Upper lobe of right lung (tissue), 1 donor: ENCODE data around the gene TBX5. TPM values are rescaled to one million over a fixed set of nuclear protein-coding genes. Genes with fewer than 3 reads are reported as not detected.
A peak's percentile ranks its signal among the peaks of the same experiment; 100 is the strongest.

Experiments
- ATAC-seq: fragments of 200-7000 bp; cut with Tn5 transposase; one replicate; pipeline ENCODE4 v1.9.1; 2020; ENCODE audit warnings: mild to moderate bottlenecking, moderate library complexity
- DNase-seq: peaks from one replicate; pipeline ENCODE4 v3.0.0-alpha.2; 2020
- H3K27ac ChIP-seq: fragments of 200-600 bp; one replicate; pipeline ENCODE4 v1.8.0; 2022
- H3K27me3 ChIP-seq: fragments of 200-600 bp; one replicate; pipeline ENCODE4 v1.8.0; 2022; ENCODE audit warnings: mild to moderate bottlenecking
- H3K36me3 ChIP-seq: fragments of 200-600 bp; one replicate; pipeline ENCODE4 v1.8.0; 2022
- H3K4me1 ChIP-seq: fragments of 200-600 bp; one replicate; pipeline ENCODE4 v1.8.0; 2022
- H3K4me3 ChIP-seq: fragments of 200-600 bp; one replicate; pipeline ENCODE4 v1.8.0; 2022; ENCODE audit warnings: mild to moderate bottlenecking
- H3K9me3 ChIP-seq: fragments of 200-600 bp; one replicate; pipeline ENCODE4 v1.8.0; 2022
- intact Hi-C: fragments of 100-400 bp; cut with DNase I; formaldehyde crosslinking; loops from one replicate; pipeline ENCODE4 v1.11.0; 2022
- total RNA-seq: library from RNA; stranded (reverse); fragmentation: NEBNext Ultra II Directional; extraction: Animal tissue kit (Norgen Biotek cat#: 25700); gene quantifications from one replicate; pipeline ENCODE4 v1.2.1, GENCODE V29; 2021
- TF ChIP-seq, protein P1 (sequence below): fragments of 200-600 bp; IDR thresholded peaks from one replicate; pipeline ENCODE4 v1.8.0; 2022; ENCODE audit warnings: antibody characterized with exemption
- donor health status: DM: no; HTN: yes; CAD: no; lungs with severe emphysema.

The TBX5 gene
- total RNA-seq, 1 donor from 2014 or later = 22.3 TPM

DNA sequence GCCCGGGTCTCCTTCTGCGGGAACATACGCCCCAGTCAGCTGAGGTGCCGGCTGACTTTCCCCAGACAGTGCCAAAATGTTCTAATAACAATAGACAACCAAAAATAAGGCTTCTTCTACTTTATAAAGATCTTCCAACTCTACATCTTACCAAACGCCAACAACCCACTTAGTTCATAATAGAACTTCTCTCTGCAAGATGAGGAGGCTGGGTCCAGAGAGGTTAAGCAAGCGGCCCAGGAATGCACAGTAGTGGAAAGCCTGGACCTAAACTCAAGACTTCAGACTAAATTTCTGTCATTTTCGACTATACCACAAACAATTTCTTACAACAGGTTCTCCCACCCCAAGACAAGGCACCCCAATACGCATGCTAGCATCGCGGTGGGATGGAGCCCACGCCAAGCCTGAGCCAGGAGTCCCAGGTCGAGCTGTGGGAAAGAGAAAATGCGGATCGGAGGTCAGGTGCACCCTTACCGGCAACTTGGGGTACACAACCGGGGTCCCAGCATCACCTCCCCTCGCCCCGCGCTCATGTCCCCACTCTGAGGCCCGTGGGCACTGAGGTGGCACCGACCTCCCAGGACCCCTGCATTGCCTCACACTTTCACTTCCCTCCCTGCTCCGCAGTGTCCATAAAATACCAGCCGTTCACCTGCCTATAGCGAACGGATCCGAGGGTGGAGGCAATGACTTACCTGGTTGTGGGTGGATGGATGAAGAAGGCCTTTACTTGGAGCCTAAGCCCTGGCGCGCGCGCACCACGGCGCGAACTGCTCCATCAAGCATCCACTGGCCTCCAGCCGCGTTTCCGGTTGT lies 42.1 kb upstream of the TBX5 start:
- ATAC-seq (no peak), DNase-seq (no peak)
- intact Hi-C loops = no loop called here
- no peaks in the 10 kb centered on the region for H3K9me3 ChIP-seq
- H3K27me3 ChIP-seq = peaks cover 85% of the 10 kb centered on the region
- no peaks in the 10 kb centered on the region for H3K4me1 ChIP-seq
- TF ChIP-seq, protein P1, sequence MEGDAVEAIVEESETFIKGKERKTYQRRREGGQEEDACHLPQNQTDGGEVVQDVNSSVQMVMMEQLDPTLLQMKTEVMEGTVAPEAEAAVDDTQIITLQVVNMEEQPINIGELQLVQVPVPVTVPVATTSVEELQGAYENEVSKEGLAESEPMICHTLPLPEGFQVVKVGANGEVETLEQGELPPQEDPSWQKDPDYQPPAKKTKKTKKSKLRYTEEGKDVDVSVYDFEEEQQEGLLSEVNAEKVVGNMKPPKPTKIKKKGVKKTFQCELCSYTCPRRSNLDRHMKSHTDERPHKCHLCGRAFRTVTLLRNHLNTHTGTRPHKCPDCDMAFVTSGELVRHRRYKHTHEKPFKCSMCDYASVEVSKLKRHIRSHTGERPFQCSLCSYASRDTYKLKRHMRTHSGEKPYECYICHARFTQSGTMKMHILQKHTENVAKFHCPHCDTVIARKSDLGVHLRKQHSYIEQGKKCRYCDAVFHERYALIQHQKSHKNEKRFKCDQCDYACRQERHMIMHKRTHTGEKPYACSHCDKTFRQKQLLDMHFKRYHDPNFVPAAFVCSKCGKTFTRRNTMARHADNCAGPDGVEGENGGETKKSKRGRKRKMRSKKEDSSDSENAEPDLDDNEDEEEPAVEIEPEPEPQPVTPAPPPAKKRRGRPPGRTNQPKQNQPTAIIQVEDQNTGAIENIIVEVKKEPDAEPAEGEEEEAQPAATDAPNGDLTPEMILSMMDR = no peak
- no peak overlapping the region for H3K27ac ChIP-seq
- H3K4me3 ChIP-seq = no peak overlapping the region
- H3K36me3 ChIP-seq = no peaks in the 10 kb centered on the region

DNA sequence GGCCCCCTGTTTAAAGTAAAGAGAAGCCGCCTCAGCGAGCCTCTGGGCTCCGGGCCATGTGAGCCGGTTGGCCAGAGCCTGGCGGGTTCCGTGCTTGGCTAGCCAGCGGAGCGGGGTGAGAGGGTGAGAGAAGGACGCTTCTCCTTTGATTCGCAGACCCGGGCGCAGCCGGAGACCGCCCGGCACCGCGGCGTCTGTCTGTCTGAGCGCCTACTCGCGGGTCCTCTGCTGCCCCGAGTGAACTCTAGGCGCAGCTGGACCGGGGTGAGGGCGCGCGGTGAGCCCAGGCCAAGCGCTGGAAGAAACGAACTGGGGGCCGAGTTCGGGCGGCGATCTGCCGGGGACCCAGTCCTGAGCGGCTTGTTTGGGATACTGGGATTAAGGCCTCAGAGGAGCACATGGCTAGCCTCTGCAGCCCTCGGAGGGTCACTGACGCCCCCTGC lies 41.4 kb upstream of the TBX5 start:
- H3K27ac ChIP-seq = no peak overlapping the region
- no peaks in the 10 kb centered on the region for H3K36me3 ChIP-seq
- H3K9me3 ChIP-seq = no peaks in the 10 kb centered on the region
- intact Hi-C loops = no loop called here
- H3K4me3 ChIP-seq = no peak overlapping the region
- no peak for DNase-seq
- peak; percentile 33 for ATAC-seq
- TF ChIP-seq, protein P1 = no peak
- H3K4me1 ChIP-seq = no peaks in the 10 kb centered on the region
- peaks cover 92% of the 10 kb centered on the region for H3K27me3 ChIP-seq

DNA sequence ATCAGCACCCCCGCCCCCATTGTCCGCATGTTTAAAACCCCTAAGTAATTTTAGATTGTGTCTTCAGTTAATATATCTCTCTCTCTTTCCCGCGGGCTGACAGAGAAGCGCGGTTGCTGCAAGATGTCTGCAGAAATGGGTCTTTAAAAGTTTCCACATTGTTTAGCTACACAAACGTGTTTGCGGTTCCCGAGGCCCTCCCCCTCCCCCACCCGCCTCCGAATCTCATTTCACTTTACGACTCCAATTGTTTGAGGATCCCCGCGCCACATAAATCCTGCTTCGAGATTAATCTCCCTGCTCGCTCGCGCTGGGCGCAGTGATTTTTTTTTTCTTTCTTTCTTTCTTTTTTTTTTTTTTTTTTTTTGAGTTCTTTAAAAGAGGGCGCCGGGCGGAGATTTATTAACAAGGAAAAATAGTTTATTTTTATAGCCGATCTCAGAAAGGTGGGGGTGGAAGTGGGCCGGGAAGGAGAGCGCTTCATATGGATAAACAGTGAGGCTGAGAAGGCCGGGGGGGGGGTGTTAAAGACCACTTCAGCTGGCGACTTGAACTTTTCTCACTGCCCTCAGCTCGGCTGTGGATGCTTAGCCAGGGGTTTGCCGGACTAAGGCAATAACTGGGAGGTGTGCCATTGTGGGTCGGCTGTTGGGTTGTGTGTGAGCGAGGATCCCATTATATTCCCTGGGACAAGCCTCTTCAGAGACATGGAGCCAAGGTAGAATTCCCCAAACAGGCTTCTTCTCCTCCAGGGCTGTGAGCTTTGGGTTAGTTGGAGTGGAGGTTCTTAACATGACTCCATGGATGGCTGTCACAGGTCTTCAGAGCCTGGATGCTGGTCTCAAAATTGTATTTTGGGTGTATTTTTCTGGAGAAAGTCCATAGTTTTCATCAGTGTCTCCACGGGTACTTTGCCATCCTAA lies 39.7 kb upstream of the TBX5 start:
- peaks cover 94% of the 10 kb centered on the region for H3K27me3 ChIP-seq
- H3K9me3 ChIP-seq = no peaks in the 10 kb centered on the region
- no peak for DNase-seq

DNA sequence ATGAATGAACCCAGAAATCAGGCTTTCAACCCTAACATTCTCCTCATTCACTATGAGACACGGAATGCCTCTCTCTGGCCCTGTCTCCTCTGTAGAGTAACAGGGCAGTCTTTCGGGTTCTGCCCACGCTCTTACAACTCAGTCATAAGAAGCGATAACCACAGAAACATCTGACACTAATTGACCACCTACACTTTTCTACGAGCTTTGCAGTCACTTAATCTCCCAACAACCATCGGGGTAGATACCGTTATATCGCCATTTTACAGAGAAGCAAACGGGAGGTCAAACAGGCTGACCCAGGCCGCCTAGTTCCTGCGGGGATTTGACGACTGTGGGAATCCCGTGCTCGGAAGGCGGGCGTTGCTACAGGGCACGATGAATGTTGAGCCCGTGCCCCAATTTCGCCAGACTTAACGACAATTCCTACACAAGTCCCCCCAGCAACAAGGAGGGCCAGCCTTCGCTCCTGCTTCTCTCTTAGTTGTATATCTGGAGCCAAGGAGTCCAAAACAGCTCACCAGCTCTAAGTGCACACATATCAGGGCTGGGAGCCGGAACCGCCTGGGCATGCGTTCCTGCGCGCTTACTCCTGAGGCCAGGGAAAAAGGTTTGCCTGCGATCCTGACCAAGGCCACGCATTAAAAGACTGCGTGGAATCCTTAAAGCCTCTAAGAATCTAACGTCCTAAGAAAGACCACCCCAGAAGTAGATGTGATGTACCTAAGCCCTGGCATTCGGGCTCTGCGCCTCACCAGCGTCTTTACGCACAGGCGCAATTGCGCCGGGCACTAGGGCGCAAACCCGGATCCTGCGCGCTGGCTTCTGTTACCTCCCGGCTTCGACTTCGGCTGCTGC lies 38.7 kb upstream of the TBX5 start:
- DNase-seq (no peak), ATAC-seq (no peak)
- H3K27ac ChIP-seq = peak overlapping the region; percentile 24
- H3K4me1 ChIP-seq = no peaks in the 10 kb centered on the region
- no peaks in the 10 kb centered on the region for H3K9me3 ChIP-seq
- TF ChIP-seq, protein P1 = no peak
- peaks cover 96% of the 10 kb centered on the region for H3K27me3 ChIP-seq
- no peaks in the 10 kb centered on the region for H3K36me3 ChIP-seq
- H3K4me3 ChIP-seq = no peak overlapping the region
- intact Hi-C loops = no loop called here

More for the DNA sequence above, 39.7 kb upstream of the TBX5 start:
- Histone ChIP-seq H3K36me3 (no peaks in the 10 kb centered on the region), H3K4me1 (no peaks in the 10 kb centered on the region), H3K27ac (no peak overlapping the region), H3K4me3 (no peak overlapping the region)
- no peak for ATAC-seq
- TF ChIP-seq, protein P1 = no peak
- intact Hi-C loops = no loop called here
